ENCODE measurements around the gene B4GALT5. TPM values are rescaled to one million over a fixed set of nuclear protein-coding genes. Genes with fewer than 3 reads are reported as not detected.

Gene B4GALT5
- total RNA-seq, 1 donor from 2014 or later, result 34.4 TPM

DNA sequence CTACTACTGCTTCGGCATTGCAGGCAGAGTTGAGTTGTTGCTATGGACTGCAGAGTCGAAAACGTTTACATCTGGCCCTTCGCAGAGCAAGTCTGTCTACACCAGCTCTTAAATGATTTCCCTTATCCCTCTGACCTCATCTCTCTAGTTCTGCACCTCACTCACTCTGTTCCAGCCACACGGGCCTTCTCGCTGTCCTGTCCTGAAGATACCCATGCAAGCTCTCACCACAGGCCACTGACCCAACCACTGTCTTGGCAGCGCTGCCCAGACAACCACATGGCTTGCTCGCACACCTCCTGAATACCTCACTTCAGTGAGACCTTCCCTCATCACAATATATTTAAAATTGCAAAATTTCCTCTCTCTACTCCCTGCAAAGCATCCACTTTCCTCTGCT lies 31.4 kb downstream of the B4GALT5 start:
- intact Hi-C loops (cut with micrococcal nuclease), result no loop called here

DNA sequence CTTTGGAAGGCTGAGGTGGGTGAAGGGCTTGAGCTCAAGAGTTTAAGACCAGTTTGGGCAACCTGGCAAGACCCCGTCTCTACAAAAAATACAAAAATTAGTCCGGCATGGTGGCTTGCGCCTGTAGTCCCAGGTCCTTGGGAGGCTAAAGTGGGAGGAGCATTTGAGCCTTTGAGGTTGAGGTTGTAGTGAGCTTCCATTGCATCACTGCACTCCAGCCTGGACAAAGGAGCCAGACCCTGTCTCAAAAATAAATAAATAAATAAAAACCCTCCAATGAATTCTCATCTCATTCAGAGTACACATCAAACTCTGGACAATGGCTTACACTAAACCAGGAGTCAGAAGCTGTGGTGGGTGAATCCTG lies 31.8 kb downstream of the B4GALT5 start:
- intact Hi-C loops (cut with micrococcal nuclease), result no loop called here

DNA sequence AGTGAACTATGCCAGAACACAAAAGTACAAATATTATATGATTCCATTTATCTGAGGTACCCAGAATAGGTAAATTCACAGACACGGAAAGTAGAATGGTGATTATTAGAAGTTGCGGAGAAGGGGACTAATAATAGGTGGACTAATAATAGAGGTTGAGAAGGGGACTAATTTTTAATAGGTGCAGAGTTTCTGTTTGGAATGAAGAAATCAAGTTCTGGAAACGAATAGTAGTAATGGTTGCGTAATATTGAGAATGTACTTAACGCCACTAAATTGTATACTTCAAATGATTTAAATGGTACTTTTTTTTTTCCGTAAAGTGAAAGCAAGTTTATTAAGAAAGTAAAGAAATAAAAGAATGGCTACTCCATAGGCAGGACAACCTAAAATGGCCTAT lies 33.2 kb downstream of the B4GALT5 start:
- intact Hi-C loops (cut with micrococcal nuclease), result no loop called here

GRCh38 chr20:49679634-49680033 lies 34.0 kb downstream of the B4GALT5 start:
- intact Hi-C loops (cut with micrococcal nuclease), result loop anchor here (2.0 to 5.0 kb wide), 2 partner anchors 15 to 57 kb away; no protein-coding TSS in a partner anchor

DNA sequence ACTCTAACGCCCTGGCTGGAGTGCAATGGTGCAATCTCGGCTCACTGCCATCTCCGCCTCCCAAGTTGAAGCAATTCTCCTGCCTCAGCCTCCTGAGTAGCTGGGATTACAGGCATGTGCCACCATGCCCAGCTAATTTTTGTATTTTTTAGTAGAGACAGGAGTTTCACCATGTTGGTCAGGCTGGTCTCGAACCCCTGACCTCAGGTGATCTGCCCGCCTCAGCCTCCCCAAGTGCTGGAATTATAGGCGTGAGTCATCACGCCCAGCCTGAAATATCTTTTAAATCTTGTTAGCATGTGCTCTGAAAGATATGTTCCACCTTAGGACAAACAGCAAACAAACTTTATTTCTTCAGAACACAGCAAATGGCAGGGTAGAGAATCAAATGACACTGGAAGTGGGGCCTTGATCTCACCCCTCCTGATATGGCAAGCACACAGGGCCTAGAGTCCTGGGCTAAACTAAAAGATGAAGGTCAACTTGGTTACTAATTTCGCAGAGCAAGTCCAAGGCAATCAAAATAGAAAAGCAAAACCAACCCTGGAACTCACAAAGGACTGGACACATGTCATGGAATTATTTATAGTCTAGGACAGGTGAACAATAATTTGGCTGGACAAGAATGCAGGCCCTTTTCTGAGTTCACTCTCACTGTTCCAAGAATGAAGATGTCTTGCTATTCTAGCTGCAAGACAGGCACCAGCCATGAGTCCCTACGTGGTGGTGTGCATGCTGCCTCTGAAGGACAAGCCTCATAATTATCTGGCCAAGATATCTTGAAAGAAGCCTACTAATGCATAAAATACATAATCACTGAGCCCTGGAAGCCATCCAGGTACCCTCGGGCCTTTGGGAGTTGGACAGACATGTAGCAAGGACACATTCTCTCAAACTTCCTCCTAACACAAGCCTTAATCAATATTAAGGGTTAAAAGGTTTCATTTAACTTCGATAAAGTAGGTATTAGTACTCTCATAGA lies 35.6 kb downstream of the B4GALT5 start:
- intact Hi-C loops (cut with micrococcal nuclease), result loop anchor here (1.0 to 5.0 kb wide), 5 partner anchors 9 to 56 kb away; partner anchors contain the start of gene B4GALT5

- intact Hi-C loops (cut with micrococcal nuclease), result loop anchor here (1.0 to 5.0 kb wide), 4 partner anchors 7 to 54 kb away; partner anchors contain the start of gene B4GALT5
Observed at GRCh38 chr20:49676581-49677291, 36.9 kb downstream of the B4GALT5 start.

DNA sequence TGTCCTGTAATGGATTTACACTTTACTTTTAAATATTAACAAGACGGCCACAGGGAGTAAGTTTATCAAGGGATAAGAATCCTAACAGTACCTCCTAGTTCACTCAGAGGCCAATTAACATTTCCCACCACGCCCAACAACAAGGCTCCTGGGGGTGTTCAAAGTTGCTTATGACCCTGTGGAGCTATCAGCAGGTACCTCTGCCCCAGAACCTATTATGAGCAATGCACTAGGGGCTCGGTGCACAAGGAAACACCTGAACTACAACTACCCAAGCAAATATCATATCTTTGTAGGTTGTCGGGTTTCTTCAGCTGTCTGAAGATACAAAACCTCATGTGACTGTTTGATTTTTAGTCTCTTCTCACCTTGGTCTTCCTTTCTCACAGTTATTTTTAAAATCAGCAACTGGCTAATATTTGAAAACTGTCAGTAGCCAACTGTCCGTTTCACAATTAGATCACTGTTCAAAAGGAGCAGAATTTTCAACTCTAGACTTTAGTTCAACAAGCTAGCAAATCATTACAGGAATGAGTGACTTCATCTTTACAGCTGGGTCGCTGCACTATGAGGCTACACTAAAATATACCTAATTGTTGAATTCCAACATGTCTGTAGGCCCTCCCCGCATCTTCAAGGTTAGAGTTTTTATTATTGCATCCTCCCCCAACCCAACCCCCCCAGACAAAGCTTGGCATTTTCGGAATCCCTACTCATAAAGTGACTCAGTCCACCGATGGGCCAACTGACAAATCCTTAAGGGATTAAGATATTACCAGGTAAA lies 38.1 kb downstream of the B4GALT5 start:
- intact Hi-C loops (cut with micrococcal nuclease), result loop anchor here (2.0 to 5.0 kb wide), 3 partner anchors 23 to 53 kb away; partner anchors contain the start of gene B4GALT5

DNA sequence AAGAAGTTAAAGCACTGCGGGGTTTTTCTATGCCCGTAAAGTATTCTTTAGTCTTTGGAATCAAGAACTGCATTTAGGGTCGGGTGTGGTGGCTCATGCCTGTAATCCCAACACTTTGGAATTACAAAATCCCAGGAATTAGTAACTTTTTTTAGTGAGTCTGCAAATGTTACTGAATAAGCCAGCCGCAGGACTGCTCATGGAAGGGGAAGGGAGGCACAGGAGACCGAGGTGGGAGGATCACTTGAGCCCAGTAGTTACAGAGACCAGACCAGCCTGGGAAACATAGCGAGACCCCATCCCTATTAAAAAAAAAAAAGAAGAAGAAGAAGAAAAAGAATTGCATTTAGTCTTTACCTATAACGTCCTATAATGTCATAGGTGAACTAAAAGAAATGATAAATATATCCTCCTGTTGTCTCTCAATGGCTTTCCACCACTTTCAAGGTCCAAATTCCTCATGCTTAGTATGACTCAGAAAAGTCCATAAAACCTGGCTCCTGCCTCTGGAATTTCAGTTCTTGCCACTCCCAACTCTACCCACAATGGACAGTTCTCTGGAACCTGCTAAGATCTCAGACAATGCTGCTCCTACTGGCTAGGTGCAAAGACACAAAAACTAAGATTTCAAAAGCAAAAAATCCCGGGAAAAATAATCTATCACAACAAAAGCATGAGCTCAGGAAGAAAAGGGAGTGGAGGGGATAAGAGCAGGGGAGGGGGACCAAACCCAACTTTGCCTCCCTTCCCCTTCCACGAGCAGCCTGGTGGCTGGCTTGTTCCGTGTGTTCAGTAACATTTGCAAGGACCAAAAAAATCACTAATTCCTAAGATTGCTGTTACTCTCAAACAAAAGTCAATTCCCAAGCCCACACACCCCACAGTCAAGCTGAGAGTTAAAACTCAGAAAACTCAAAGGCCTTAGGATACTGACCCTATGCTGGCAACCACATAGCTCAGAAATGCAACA lies 39.0 kb downstream of the B4GALT5 start:
- intact Hi-C loops (cut with micrococcal nuclease), result loop anchor here (5.0 kb wide), 1 partner anchor 52 kb away; no protein-coding TSS in a partner anchor

GRCh38 chr20:49672096-49672664 lies 41.5 kb downstream of the B4GALT5 start:
- intact Hi-C loops (cut with micrococcal nuclease), result no loop called here

DNA sequence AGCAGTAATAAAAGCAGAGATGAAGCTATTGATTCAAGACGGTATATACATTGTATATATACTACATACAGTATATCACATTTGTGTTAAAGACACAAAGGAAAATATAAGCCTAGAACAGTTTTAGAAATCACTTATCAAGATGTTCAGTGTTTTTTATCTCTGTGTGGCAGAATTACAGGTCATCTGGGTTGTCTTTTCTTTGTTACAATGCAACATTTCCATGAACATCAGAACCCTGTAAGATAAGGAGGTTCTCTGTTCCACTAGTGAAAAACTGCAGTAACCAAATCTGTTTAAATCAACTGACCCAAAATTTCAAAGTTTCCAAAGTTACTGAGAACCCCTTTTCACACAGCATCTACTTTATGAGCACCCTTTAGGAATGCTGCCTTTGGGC lies 42.2 kb downstream of the B4GALT5 start:
- intact Hi-C loops (cut with micrococcal nuclease), result loop anchor here (2.0 kb wide), 1 partner anchor 141 kb away; the partner anchor contains the start of gene SLC9A8

DNA sequence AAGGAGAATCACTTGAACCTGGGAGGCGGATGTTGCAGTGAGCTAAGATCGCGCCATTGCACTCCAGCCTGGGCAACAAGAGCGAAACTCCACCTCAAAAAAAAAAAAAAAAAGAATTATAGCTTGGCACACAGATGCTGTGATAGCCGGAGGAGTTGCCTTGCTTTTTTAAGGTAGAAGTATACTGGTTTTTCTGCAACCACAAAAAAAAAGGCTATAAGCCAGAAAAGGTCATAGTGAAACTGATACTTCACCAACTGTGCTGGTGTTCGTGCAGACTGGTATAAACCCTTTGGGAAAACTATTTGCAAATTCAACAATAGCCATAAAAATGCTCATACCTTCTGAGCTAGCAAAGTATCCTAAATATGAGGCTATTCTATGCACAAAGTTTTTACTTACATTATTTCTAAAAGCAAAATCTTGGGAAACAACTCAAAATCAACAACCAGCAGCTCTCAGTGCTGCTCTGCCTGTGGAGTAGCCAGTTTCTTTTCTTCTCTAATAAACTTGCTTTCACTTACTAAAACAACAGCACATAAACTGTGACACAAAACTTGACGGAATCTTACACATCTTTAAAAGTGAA lies 44.0 kb downstream of the B4GALT5 start:
- intact Hi-C loops (cut with micrococcal nuclease), result loop anchor here (1.0 to 2.0 kb wide), 4 partner anchors 8 to 153 kb away; partner anchors contain the start of genes B4GALT5 and SLC9A8

DNA sequence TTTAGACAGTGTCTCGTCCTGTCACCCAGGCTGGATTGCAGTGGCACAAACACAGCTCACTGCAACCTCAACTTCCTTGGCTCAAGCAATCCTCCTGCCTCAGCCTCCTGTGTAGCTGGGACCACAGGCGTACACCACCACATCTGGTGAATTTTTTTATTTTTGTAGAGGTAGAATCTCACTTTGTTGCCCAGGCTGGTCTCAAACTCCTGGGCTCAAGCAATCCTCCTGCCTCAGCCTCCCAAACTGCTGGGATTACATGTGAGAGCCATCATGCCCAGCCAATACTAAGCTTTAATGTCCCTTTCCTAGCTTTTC lies 44.8 kb downstream of the B4GALT5 start:
- intact Hi-C loops (cut with micrococcal nuclease), result loop anchor here (1.0 to 2.0 kb wide), 2 partner anchors 8 to 154 kb away; no protein-coding TSS in a partner anchor

DNA sequence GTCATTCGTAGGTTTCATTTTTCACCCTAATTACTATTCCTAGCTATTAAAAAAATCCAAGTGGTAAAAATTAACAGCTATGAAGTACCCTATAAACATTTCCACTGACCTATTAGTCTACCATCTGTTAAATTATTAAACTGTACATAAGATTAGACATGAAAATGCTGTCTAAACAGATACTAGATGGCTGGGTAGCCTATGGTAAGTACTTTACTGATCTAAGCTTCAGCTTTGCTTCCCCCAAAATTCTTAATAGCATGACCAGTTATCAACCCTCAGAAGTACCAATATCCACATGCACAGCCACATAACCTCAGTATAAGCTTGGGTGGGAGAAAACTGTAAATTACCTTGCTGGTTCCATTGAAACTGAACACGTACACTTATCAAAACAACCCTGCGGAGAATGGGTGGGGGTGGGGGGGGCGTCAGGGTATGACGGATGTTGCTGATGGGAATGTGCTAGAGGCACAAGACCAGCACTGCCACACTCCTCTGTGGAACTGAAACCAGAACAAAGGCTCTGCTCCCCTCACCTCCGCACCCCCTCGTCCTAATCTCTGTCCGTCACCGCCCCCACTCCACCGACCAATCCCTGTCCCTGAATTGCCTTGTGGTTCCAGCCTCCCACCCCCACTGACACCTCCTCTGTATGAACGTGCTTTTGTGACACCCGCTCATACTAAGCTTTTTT lies 45.3 kb downstream of the B4GALT5 start:
- intact Hi-C loops (cut with micrococcal nuclease), result loop anchor here (2.0 kb wide), 1 partner anchor 154 kb away; no protein-coding TSS in a partner anchor

DNA sequence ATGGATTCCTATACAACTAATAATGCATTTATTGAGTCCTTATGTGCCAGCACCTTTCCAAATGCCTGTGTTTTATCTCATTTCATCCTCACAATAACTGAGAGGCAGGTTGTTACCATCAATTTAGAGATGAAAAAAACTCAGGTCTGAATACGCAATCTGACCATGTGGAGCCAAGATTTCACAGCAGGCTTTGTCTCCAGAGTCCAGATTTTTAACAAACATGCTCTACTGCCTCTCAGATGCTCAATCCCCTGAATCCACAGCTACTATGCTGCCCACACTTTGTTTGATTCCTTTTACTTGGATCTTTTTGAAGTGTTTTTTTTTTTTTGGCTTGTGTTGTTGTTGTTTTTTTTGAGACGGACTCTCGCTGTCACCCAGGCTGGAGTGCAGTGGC lies 46.8 kb downstream of the B4GALT5 start:
- intact Hi-C loops (cut with micrococcal nuclease), result no loop called here

GRCh38 chr20:49665796-49666195 lies 47.9 kb downstream of the B4GALT5 start:
- intact Hi-C loops (cut with micrococcal nuclease), result loop anchor here (2.0 kb wide), 1 partner anchor 13 kb away; no protein-coding TSS in a partner anchor

GRCh38 chr20:49664612-49665313 lies 48.9 kb downstream of the B4GALT5 start:
- intact Hi-C loops (cut with micrococcal nuclease), result loop anchor here (2.0 kb wide), 1 partner anchor 14 kb away; no protein-coding TSS in a partner anchor

DNA sequence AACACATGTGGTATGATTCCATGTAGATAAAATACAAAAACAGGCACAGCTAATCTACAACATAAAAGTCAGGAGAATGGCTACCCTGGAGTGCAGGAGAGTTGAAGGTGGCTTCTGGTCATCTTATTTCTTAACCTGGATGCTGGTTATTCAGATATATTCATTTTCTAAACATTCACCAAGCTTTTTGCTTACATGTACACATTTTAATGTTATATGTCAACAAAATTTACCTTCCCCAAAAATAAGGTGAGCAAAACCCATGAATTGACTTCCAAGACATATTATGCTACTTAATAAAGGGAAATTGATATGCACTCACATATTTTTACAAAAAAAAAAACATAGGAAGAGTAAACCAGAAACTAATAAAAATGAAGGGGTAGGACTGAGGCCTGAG lies 50.6 kb downstream of the B4GALT5 start:
- intact Hi-C loops (cut with micrococcal nuclease), result no loop called here
